Rectal smooth muscle tissue (tissue), 1 donor: Measurements from ENCODE around the gene EIF2D.
"Not testable (repeated sequence)": the region's sequence is repeated elsewhere in the genome, so short reads cannot be mapped to it uniquely, and the experiment has no call there.

ENCODE experiments used
- H3K27ac ChIP-seq: one replicate; pipeline ENCODE4 v1.7.0; 2013; ENCODE audit warnings: low read depth, low read length, inconsistent platforms
- H3K27me3 ChIP-seq: one replicate; pipeline ENCODE4 v1.7.0; 2013; ENCODE audit warnings: low read length; ENCODE audit not compliant: control insufficient read depth, insufficient read depth
- H3K36me3 ChIP-seq: one replicate; pipeline ENCODE4 v1.7.0; 2013; ENCODE audit warnings: low read length; ENCODE audit not compliant: control insufficient read depth, insufficient read depth
- H3K4me1 ChIP-seq: one replicate; pipeline ENCODE4 v1.7.0; 2013; ENCODE audit warnings: low read length; ENCODE audit not compliant: control insufficient read depth, insufficient read depth
- H3K4me3 ChIP-seq: one replicate; pipeline ENCODE4 v1.7.0; 2013; ENCODE audit warnings: low read length
- H3K9ac ChIP-seq: one replicate; pipeline ENCODE4 v1.7.0; 2013; ENCODE audit warnings: low read length

EIF2D gene

GRCh38 chr1:206631085-206631509 lies 18.8 kb upstream of the EIF2D start:
- Histone ChIP-seq H3K36me3 (no peaks in the 10 kb centered on the region), H3K27ac (no peak overlapping the region), H3K4me1 (peaks cover 11% of the 10 kb centered on the region), H3K9ac (no peak overlapping the region), H3K27me3 (no peaks in the 10 kb centered on the region), H3K4me3 (no peak overlapping the region)

- no peak overlapping the region for H3K9ac ChIP-seq
- no peaks in the 10 kb centered on the region for H3K36me3 ChIP-seq
- H3K4me3 ChIP-seq: no peak overlapping the region
- peaks cover 3% of the 10 kb centered on the region for H3K4me1 ChIP-seq
- H3K27ac ChIP-seq: no peak overlapping the region
- no peaks in the 10 kb centered on the region for H3K27me3 ChIP-seq
Measured at GRCh38 chr1:206628916-206629315, 16.7 kb upstream of the EIF2D start.

DNA sequence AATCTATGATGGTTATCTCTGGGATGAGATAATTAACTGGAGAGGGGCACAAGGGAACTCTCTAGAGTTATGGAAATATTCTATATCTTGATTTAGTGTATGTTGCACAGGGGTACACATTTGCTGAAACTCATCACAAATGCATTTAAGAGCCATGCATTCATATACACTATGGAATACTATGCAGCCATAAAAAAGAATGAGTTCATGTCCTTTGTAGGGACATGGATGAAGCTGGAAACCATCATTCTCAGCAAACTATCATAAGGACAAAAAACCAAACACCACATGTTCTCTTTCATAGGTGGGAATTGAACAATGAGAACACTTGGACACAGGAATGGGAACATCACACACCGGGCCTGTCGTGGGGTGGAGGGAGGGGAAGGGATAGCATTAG lies 14.1 kb upstream of the EIF2D start:
- H3K27me3 ChIP-seq, H3K36me3 ChIP-seq, H3K9ac ChIP-seq, H3K27ac ChIP-seq, H3K4me3 ChIP-seq, H3K4me1 ChIP-seq: not testable (repeated sequence)

DNA sequence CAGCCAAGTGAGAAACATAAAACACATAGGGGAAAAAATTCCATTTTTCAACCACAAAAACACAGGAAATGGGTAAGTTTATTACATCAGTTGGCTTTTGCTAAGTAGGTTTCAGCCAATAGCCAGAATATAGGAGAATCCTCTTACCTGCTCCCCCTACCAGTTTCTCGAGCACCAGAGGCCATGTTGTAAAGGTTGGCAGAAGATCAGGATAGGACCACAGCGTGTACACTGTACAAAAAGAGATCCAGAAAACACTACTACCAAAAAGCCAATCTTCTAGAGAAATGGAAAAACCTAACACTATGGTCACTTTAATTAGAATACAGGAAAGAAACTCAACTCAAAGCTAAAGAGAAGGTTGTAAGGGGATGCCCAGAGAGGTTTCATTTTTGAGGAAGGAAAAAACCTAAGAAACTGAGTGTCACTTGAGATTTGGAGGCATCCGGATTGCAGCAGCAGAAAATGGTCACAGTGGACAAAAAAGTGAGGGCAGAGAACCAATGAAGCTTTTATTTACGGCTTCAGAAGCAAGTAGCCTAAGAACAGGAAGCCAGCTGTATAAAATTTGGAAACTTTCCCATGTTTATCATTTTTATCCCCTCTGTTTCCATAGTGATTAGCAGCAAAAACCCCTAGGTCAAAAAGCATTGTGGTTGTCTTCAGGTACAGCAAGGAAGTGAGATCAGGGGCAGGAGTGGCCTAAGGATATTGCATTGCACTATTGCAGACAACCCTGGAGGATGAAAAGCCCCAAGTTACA lies 2.9 kb downstream of the EIF2D start:
- H3K27ac ChIP-seq: no peak overlapping the region
- peaks cover 4% of the 10 kb centered on the region for H3K4me1 ChIP-seq
- H3K27me3 ChIP-seq: no peaks in the 10 kb centered on the region
- H3K9ac ChIP-seq: no peak overlapping the region
- H3K36me3 ChIP-seq: peaks cover 6% of the 10 kb centered on the region
- H3K4me3 ChIP-seq: no peak overlapping the region

- Histone ChIP-seq H3K9ac (no peak overlapping the region), H3K4me3 (no peak overlapping the region), H3K27me3 (no peaks in the 10 kb centered on the region), H3K36me3 (peaks cover 16% of the 10 kb centered on the region), H3K4me1 (peaks cover 4% of the 10 kb centered on the region), H3K27ac (no peak overlapping the region)
Measured at GRCh38 chr1:206608108-206608698, 4.1 kb downstream of the EIF2D start.

- Histone ChIP-seq H3K36me3 (peaks cover 29% of the 10 kb centered on the region), H3K4me1 (peaks cover 4% of the 10 kb centered on the region), H3K9ac (no peak overlapping the region), H3K27me3 (no peaks in the 10 kb centered on the region), H3K4me3 (no peak overlapping the region), H3K27ac (no peak overlapping the region)
Measured at GRCh38 chr1:206606867-206607266, 5.4 kb downstream of the EIF2D start.

- Histone ChIP-seq H3K4me3 (no peak overlapping the region), H3K36me3 (peaks cover 33% of the 10 kb centered on the region), H3K9ac (no peak overlapping the region), H3K27ac (no peak overlapping the region), H3K27me3 (no peaks in the 10 kb centered on the region), H3K4me1 (no peaks in the 10 kb centered on the region)
Measured at GRCh38 chr1:206604861-206605260, 7.4 kb downstream of the EIF2D start.

GRCh38 chr1:206600527-206600926 lies 11.7 kb downstream of the EIF2D start:
- H3K27ac ChIP-seq: no peak overlapping the region
- H3K4me3 ChIP-seq: no peak overlapping the region
- peaks cover 53% of the 10 kb centered on the region for H3K36me3 ChIP-seq
- H3K9ac ChIP-seq: no peak overlapping the region
- H3K4me1 ChIP-seq: no peaks in the 10 kb centered on the region
- no peaks in the 10 kb centered on the region for H3K27me3 ChIP-seq

DNA sequence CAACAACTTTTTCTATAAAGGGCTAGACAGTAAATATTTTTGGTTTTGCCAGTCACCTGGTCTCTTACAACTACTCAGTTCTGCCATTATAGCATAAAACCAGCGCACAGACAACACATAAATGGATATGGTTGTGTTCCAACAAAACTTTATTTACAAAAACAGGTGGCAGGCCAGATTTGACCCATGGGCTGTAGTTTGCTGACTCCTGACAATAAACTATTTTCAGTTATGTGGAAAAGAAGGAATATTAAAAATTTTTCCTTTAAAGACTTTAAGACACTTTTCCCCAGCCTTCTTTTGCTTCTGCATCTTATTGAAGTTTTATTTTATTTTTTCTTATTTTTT lies 16.0 kb downstream of the EIF2D start:
- Histone ChIP-seq H3K4me1 (no peaks in the 10 kb centered on the region), H3K27me3 (no peaks in the 10 kb centered on the region), H3K27ac (no peak overlapping the region), H3K4me3 (no peak overlapping the region), H3K36me3 (peaks cover 38% of the 10 kb centered on the region), H3K9ac (no peak overlapping the region)

- H3K27ac ChIP-seq: no peak overlapping the region
- H3K36me3 ChIP-seq: peaks cover 38% of the 10 kb centered on the region
- no peaks in the 10 kb centered on the region for H3K4me1 ChIP-seq
- no peak overlapping the region for H3K4me3 ChIP-seq
- no peak overlapping the region for H3K9ac ChIP-seq
- no peaks in the 10 kb centered on the region for H3K27me3 ChIP-seq
Measured at GRCh38 chr1:206595581-206596318, 16.5 kb downstream of the EIF2D start.

DNA sequence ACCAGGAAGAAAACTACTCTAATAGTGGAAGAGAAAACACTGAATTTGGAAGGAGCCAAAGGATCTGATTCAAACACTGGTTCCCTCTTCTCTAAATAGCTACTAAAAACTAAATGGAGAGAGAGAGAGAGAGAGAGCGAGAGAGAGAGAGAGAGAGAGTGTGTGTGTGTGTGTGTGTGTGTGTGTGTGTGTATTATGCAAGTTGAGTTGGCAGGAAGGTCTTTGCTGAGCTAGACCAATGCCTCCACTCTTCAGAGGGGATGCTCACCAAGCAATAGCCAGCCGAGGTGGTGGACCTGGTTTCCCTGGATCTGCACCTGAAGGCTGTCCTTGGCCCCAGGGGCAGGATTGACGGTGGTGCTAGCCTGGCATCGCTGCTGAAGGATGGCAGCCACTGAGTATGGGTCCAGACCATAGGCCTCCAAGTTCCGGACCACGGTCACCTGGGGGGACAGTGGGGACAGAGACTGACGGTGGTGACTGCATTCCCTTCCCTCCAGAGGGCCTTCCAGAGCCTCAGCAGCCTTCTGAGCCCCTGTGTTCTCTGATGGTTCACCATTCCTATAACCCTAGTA lies 18.8 kb downstream of the EIF2D start:
- Histone ChIP-seq H3K4me1 (no peaks in the 10 kb centered on the region), H3K4me3 (no peak overlapping the region), H3K9ac (no peak overlapping the region), H3K27me3 (no peaks in the 10 kb centered on the region), H3K27ac (no peak overlapping the region), H3K36me3 (peaks cover 31% of the 10 kb centered on the region)

DNA sequence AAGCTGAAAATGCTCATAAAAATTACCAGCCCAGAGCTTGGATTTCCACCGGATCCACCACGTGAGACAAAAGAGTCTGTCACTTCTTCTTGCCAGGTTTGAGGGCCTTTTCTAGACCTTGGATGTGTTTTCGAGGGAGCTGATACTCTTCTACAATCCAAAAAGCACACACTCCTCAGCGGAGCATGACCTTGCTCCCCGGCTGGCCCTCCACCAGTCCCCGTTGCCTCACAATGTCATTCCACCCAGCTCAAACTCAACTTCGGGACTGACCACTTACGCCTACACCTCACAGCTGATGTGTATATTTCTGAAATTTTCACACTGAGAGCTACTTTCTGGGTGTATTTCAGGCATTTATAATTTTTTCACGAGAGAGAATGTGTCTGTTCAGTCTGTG lies 20.6 kb downstream of the EIF2D start:
- H3K27me3 ChIP-seq: no peaks in the 10 kb centered on the region
- H3K4me1 ChIP-seq: no peaks in the 10 kb centered on the region
- H3K4me3 ChIP-seq: no peak overlapping the region
- no peak overlapping the region for H3K27ac ChIP-seq
- no peak overlapping the region for H3K9ac ChIP-seq
- H3K36me3 ChIP-seq: peaks cover 22% of the 10 kb centered on the region
